GM21367 (cell line): ENCODE results near the gene FILIP1.

Source experiments
- ATAC-seq: cut with Tn5 transposase; IDR thresholded peaks from one replicate; pipeline ENCODE4 v1.9.1; 2021; ENCODE audit not compliant: unreplicated experiment

Gene FILIP1, protein sequence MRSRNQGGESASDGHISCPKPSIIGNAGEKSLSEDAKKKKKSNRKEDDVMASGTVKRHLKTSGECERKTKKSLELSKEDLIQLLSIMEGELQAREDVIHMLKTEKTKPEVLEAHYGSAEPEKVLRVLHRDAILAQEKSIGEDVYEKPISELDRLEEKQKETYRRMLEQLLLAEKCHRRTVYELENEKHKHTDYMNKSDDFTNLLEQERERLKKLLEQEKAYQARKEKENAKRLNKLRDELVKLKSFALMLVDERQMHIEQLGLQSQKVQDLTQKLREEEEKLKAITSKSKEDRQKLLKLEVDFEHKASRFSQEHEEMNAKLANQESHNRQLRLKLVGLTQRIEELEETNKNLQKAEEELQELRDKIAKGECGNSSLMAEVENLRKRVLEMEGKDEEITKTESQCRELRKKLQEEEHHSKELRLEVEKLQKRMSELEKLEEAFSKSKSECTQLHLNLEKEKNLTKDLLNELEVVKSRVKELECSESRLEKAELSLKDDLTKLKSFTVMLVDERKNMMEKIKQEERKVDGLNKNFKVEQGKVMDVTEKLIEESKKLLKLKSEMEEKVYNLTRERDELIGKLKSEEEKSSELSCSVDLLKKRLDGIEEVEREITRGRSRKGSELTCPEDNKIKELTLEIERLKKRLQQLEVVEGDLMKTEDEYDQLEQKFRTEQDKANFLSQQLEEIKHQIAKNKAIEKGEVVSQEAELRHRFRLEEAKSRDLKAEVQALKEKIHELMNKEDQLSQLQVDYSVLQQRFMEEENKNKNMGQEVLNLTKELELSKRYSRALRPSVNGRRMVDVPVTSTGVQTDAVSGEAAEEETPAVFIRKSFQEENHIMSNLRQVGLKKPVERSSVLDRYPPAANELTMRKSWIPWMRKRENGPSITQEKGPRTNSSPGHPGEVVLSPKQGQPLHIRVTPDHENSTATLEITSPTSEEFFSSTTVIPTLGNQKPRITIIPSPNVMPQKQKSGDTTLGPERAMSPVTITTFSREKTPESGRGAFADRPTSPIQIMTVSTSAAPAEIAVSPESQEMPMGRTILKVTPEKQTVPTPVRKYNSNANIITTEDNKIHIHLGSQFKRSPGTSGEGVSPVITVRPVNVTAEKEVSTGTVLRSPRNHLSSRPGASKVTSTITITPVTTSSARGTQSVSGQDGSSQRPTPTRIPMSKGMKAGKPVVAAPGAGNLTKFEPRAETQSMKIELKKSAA (N-terminal part only)

GRCh38 chr6:75493400-75494064, at the start of gene FILIP1:
Gene FILIP1, minus strand, starts transcription at chr6:75493800. Its CDS starts 78,828 bp downstream, at chr6:75414972.
- ATAC-seq, result no peak

- no peak for ATAC-seq
Measured at GRCh38 chr6:75543311-75543710, 49.7 kb upstream of the FILIP1 start.

GRCh38 chr6:75539136-75539535, 45.5 kb upstream of the FILIP1 start:
- no peak for ATAC-seq

- no peak for ATAC-seq
Measured at GRCh38 chr6:75532521-75532920, 38.9 kb upstream of the FILIP1 start.

DNA sequence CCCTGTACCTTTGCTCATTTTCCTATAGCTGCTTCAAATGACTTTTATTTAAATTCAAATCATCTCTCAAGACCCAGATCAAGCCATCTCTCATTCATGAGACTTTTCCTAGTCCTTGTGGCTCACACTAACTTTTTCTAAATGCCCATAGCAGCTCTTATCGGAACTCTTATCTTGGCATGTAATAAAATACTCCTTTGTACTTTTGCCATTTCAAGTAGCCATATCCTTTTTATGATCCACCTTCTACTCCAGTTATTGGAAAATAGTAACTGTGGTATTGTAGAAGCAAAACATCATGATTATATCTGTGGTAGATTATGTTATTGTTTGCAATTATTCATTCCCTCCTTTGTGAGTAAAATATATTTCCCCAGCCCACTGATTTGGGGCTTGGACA, 37.6 kb upstream of the FILIP1 start:
- no peak for ATAC-seq

DNA sequence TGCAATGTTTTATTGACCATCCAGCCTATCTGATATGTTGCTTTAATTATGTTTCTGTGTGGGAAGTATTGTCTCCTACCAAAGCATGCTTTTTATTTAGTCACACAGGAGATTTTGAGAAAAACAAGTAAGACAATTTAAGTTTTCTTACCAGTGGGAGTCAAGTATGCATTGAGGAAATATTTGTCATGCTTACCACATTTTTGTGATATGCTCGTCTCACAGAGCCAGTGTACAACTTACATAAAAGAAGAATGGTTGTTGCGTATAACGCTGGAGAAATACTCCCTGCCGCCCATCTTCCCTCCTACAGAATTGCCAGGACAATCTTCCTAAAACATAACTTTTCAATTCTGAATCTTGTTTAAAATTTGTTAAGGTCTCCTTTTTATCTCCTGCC, 37.1 kb upstream of the FILIP1 start:
- no peak for ATAC-seq

GRCh38 chr6:75528423-75528822, 34.8 kb upstream of the FILIP1 start:
- ATAC-seq, result no peak

DNA sequence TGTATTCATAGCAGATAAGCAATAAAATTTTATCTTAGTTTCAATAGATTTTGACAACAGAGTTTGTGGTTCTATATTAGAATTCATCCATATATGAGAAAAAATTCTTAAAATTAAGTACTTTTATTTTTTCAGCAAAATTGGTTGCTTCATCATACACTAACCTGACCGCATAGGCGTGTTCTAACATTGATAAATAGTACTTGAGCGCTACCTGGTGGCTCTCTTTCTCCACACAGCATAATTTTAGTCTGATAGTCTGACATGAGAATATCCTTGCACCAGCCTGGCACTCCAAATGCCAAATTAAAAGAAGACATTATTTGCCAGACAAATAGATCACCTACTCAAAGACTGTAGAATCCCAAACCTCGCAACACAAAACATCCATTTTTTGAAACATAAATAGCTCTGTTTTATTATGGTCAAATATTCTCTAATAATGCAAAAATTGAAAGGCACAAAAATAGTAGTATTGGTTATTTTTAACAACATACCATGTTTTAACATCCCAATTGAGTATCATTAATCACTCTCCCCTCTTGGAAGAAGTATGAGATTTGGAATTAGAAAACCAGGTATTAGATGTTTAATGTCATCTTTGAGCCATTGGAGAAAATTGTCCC, 33.0 kb upstream of the FILIP1 start:
- ATAC-seq, result peak; percentile 85

DNA sequence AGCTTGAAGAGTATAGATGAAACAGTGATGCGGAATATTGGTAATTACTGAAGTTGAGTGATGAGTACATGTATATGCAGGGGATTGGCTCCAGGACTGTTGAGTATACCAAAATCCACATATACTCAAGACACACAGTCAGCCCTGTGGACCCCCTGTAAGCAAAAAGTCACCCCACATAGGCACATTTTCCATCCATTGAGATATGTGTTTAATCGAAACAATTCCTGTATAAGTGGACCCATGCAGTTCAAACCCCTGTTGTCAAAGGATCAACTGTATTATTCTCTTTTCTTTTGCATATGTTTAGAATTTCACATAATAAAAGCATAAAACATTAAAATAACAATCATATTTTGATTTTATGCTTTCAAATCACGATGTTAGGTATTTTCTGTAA, 32.1 kb upstream of the FILIP1 start:
- no peak for ATAC-seq

DNA sequence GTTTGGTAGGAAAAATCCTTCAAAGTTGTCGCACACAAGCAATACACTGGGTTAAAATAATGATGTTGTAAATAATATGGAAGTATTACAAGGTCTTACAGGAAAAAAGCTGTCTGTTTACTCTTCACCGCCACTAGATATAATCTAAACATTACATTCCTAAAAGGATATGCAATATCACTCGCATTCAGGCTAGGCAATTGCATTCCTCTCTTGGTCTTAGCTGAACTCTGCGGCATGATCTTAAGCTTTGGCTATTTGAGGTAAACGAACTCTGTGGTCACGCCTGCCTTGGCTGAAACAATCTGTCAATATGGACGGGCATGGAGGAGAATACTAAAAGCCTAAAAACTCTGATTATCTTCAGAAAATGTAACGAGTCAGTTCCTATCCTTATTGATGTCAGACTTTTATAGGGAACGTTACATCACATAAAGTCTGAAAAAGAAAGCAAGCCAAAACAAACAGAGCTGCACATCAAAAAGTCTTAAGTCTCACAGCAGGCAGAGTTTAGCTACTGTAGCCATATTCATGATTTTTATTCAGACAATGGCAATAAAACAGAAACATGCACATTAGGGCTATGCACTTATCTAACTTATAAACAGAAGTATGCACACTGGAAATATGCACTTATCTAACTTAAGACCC, 30.8 kb upstream of the FILIP1 start:
- no peak for ATAC-seq

GRCh38 chr6:75516757-75517156, 23.2 kb upstream of the FILIP1 start:
- ATAC-seq, result no peak

- ATAC-seq, result no peak
Measured at GRCh38 chr6:75512591-75512990, 19.0 kb upstream of the FILIP1 start.

DNA sequence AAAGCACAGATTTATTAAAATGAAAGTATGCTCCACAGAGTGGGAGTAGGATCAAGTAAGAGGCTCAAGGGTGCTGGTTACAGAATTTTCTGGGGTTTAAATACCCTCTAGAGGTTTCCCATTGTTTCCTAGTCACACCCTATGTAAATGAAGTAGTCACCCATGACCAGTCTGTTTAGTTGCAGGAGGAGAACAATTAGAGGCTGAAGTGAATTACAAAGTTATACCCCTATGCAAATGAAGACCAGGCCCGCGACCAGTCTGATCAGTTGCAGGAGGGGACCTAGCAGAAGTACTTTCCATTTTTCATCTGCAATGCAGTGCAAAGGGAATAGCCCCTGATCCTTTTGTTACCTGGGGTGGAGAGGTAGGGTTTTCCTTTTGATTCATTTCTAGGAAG, 11.8 kb upstream of the FILIP1 start:
- ATAC-seq, result no peak

- no peak for ATAC-seq
Measured at GRCh38 chr6:75504465-75505222, 11.0 kb upstream of the FILIP1 start.

- no peak for ATAC-seq
Measured at GRCh38 chr6:75503291-75503690, 9.7 kb upstream of the FILIP1 start.

DNA sequence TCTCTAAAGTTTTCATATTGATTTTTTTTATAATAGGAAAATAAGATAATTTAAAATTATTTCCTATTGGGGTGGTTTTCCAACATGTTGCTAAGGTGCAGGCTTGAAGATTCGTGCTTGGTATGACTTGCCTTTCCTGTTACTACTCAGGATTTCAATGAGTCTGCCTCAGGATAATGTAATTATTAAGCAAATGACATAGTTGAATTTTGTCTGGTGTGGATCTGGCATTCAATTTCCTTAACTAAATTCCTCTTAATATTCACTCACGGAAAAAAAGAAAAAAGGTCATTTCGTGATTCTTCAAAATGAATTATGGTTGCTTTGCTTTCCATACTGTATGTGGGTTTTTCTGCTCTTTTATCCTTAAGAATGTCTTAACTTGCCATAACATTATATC, 9.3 kb upstream of the FILIP1 start:
- ATAC-seq, result no peak

DNA sequence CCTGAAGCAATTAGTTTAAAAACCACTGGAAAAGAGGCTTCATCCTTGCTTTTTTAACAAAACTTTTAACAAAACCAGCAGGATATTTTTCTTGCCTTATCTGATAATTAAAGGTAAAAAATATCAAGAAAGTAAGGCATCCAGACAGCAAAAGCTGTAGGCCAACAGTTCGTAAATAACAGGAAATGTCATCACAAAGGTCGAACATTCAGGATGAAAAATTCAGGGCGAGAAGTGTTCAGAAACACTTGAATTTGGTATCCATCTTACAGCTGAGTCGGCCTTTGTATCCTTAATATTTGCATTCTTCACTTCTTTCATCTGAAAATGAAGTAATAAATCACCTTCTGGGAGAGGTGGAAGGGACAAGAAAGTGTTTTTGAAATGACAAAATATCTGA, 8.2 kb upstream of the FILIP1 start:
- ATAC-seq, result no peak

DNA sequence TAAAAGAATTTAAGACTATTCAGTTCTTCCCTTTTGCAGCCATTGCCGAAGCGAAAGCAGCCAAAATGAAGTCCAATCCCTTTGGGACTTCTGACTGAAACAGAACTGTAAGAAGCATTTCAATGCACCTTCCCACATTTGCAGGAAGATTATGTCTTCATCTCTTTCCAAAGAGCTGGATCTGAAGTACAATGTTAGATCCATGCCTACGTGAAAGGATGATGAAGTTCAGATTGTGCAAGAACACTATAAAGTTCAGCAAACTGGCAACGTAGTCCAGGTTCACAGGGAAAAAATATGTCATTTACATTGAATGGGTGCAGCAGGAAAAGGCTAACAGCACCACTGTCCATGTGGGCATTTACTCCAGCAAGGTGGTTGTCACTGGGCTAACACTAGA, 6.0 kb upstream of the FILIP1 start:
- no peak for ATAC-seq

DNA sequence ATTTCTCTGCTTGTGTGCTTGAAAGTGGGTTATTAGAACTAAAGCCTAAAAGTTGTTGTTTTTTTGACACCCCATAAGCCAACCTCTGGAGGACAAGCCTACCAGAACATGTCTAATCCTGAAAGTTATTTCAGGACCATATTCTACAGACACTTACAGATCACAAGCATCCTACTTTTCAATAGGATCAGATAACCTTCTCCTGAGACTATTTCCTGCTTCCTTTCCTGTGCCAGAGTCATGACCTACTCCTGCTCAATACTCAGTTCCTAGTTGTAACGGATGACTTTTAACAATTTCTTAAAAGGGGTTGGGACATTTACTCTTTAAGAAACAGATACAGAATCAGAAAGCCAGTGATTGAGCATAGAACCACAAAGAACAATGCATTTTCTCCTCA, 5.3 kb upstream of the FILIP1 start:
- ATAC-seq, result no peak
